GM12865 (cell line): ENCODE results near the gene CCDC200.
"Not testable (repeated sequence)": the region's sequence is repeated elsewhere in the genome, so short reads cannot be mapped to it uniquely, and the experiment has no call there.

ENCODE experiments used
- DNase-seq: peaks from one replicate; pipeline ENCODE4 v3.0.0; 2010; ENCODE audit warnings: low read depth
- H3K4me3 ChIP-seq: 2 replicates; pipeline ENCODE4 v1.5.1; 2011; ENCODE audit warnings: mild to moderate bottlenecking, low read depth, low read length, control low read depth
- TF ChIP-seq, protein P1 (sequence below): IDR thresholded peaks from 2 replicates; pipeline ENCODE4 v1.5.1; 2011; ENCODE audit warnings: low read length, control low read depth, low read depth, inconsistent platforms; ENCODE audit not compliant: insufficient read depth; ENCODE audit errors: missing control alignments

The CCDC200 gene

DNA sequence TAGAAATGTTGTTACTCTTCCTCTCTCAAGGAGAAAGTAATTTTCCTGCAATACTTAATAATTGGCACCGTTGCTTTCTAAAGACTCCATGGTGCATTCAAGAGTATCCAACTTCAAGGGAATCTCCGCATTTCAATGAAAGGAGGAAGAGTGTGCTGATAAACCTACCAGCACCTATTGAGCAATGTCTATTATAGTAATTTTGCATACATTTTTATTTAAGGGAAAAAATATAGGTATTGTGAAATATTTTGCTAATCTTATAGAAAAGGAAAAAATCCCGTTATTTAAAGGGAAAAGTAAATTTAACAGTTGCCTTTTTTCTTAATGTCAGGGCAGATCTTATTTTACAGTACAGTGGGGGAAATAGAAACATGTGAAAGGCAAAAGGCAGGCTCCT lies 17.8 kb downstream of the CCDC200 start:
- TF ChIP-seq, protein P1, sequence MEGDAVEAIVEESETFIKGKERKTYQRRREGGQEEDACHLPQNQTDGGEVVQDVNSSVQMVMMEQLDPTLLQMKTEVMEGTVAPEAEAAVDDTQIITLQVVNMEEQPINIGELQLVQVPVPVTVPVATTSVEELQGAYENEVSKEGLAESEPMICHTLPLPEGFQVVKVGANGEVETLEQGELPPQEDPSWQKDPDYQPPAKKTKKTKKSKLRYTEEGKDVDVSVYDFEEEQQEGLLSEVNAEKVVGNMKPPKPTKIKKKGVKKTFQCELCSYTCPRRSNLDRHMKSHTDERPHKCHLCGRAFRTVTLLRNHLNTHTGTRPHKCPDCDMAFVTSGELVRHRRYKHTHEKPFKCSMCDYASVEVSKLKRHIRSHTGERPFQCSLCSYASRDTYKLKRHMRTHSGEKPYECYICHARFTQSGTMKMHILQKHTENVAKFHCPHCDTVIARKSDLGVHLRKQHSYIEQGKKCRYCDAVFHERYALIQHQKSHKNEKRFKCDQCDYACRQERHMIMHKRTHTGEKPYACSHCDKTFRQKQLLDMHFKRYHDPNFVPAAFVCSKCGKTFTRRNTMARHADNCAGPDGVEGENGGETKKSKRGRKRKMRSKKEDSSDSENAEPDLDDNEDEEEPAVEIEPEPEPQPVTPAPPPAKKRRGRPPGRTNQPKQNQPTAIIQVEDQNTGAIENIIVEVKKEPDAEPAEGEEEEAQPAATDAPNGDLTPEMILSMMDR = no peak
- peak overlapping the region; percentile 90 for H3K4me3 ChIP-seq
- DNase-seq = no peak

DNA sequence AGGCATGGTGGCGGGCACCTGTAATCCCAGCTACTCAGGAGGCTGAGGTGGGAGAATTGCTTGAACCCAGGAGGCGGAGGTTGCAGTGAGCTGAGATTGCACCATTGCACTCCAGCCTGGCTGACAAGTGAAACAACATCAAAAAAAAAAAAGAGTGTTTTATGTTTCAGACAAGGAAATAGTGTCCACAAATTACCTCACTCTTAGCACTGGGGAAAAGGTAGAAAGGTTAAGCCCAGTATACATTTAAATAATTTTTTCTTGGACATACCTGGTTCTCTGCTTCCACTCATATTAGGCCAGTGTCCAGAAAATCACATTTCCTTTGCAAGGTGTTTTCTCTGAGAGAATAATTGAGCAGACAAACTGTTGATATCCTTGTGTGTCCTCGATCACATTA lies 25.4 kb downstream of the CCDC200 start:
- H3K4me3 ChIP-seq, DNase-seq: not testable (repeated sequence)

DNA sequence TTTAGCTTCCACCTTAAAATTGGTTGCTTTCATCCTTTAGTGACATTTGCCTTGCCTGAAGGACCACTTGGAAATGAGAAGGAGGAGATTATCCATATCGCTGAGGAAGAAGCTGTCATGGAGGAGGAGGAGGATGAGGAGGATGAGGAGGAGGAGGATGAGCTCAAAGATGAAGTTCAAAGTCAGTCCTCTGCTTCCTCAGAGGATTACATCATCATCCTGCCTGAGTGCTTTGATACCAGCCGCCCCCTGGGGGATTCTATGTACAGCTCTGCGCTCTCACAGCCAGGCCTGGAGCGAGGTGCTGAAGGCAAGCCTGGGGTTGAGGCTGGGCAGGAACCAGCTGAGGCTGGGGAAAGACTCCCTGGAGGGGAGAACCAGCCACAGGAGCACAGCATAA lies 28.3 kb downstream of the CCDC200 start:
- TF ChIP-seq, protein P1 = no peak
- H3K4me3 ChIP-seq = no peak overlapping the region
- no peak for DNase-seq

DNA sequence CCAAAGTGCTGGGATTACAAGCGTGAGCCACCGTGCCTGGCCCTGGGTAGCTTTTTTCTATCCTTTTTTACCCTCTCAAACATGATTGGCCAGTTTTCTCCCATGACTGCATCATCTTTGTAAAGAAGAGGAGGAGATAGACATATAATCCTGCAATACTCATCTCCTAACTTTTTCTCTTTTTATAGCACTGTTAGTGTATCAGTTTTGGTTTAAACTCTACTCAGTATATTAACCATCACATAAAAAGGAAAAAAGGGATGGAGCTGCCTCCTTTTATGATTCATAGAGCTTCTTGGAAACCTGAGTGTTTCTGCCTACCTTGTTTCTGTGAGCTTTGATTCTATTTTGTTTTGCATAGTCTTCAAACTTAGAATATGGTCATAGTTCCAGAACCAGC lies 28.8 kb downstream of the CCDC200 start:
- TF ChIP-seq, protein P1 = no peak
- H3K4me3 ChIP-seq = no peak overlapping the region
- no peak for DNase-seq

DNA sequence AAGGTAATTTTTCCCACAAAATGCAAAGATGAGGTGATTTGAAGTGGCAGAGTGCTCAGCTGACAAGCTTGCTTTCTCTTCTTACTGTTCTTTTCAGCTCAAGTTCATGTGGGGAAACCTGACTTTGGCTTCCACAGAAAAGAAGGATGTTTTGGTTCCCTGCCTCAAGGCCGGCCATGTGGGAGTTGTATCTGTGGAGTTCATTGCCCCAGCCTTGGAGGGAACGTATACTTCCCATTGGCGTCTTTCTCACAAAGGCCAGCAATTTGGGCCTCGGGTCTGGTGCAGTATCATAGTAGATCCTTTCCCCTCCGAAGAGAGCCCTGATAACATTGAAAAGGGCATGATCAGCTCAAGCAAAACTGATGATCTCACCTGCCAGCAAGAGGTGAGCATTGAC lies 35.2 kb downstream of the CCDC200 start:
- TF ChIP-seq, protein P1 = no peak
- DNase-seq = no peak
- H3K4me3 ChIP-seq = no peak overlapping the region

DNA sequence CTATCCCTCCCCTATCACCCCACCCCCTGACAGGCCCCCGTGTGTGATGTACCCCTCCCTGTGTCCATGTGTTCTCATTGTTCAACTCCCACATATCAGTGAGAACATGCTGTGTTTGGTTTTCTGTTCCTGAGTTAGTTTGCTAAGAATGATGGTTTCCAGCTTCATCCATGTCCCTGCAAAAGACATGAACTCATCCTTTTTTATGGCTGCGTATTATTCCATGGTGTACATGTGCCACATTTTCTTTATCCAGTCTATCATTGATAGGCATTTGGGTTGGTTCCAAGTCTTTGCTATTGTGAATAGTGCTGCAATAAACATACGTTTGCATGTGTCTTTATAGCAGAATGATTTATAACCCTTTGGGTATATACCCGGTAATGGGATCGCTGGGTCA lies 41.8 kb downstream of the CCDC200 start:
- DNase-seq, H3K4me3 ChIP-seq: not testable (repeated sequence)

DNA sequence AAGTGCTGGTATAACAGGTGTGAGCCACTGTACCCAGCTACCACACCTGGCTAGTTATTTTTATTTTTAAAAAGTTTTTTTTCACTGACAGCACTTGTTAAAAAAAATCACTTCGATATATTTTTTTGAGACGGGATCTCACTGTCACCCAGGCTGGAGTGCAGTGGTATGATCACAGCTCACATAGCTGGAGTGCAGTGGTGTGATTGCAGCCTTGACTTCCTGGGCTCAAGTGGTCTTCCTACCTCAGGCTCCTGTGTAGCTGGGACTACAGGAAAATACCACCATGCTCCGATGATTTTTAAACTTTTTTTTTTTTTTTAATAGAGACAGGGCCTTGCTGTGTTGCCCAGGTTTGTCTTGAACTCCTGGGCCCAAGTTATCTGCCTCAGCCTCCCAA lies 44.5 kb downstream of the CCDC200 start:
- TF ChIP-seq, protein P1 = no peak
- no peak overlapping the region for H3K4me3 ChIP-seq
- no peak for DNase-seq

DNA sequence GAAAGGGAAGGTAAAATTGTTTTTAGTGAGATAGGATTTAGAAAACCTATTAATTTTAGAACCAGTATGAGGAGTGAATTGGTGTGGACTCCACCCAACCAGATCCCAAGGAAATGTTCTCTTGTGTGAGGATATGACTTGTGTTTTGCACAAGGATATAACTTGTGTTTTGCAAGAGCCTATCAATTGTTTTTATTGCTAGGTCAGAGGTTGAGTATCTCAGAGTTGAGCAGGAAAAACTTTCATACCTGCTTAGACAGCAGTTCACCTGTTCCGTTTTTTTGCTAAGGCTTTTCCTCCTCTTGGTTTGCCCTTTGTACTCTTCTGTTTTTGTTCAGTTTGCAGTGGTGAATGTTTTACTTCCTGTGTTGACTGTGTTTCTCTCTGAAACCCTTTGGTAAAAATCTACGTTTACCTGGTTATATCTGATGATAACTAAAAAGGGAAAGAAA lies 52.3 kb downstream of the CCDC200 start:
- TF ChIP-seq, protein P1 = no peak
- no peak for DNase-seq
- no peak overlapping the region for H3K4me3 ChIP-seq
